CD8-positive, alpha-beta memory T cell (primary cell): Measurements from ENCODE around the gene FARS2. TPM values are rescaled to one million over a fixed set of nuclear protein-coding genes. Genes with fewer than 3 reads are reported as not detected.
A peak's percentile ranks its signal among the peaks of the same experiment; 100 is the strongest.

Source experiments
- CTCF ChIA-PET: fragments of 350-600 bp; sonication (Branson Sonifier 250); formaldehyde crosslinking; loops from one replicate; lab custom pipeline; 2021; ENCODE audit warnings: antibody characterized with exemption; lab: Charles Lee
- POLR2A ChIA-PET: fragments of 350-600 bp; sonication (Branson Sonifier 250); formaldehyde crosslinking; loops from one replicate; lab custom pipeline; 2021; ENCODE audit warnings: antibody characterized with exemption; lab: Charles Lee
- DNase-seq, 5 donors: peaks; one replicate each; pipeline versions ENCODE4 v3.0.0 to v3.0.0-alpha.2; 2020 to 2022; ENCODE audit warnings: mixed read lengths in 1 of 5
- H3K27ac ChIP-seq: one replicate; pipeline ENCODE4 v1.7.0; 2013; ENCODE audit warnings: low read depth, mild to moderate bottlenecking, low read length, moderate library complexity
- H3K27me3 ChIP-seq: 2 replicates; pipeline ENCODE4 v1.7.0; 2013; ENCODE audit warnings: low read length, mild to moderate bottlenecking; ENCODE audit not compliant: insufficient read depth, poor library complexity, severe bottlenecking
- H3K36me3 ChIP-seq: 2 replicates; pipeline ENCODE4 v1.7.0; 2013; ENCODE audit warnings: mild to moderate bottlenecking, low read length, moderate library complexity; ENCODE audit not compliant: insufficient read depth
- H3K4me1 ChIP-seq: 2 replicates; pipeline ENCODE4 v1.7.0; 2013; ENCODE audit warnings: mild to moderate bottlenecking, low read length, moderate library complexity; ENCODE audit not compliant: insufficient read depth
- H3K4me3 ChIP-seq: 2 replicates; pipeline ENCODE4 v1.7.0; 2013; ENCODE audit warnings: mild to moderate bottlenecking, low read length
- H3K9me3 ChIP-seq: 2 replicates; pipeline ENCODE4 v1.7.0; 2013; ENCODE audit warnings: mild to moderate bottlenecking, low read length
- H3K27ac Mint-ChIP-seq, 8 donors: one replicate each; pipeline ENCODE4 v1.8.0; 2020 to 2021; ENCODE audit warnings: mixed read lengths in 8 of 8, mild to moderate bottlenecking in 6 of 8, inconsistent platforms in 3 of 8, moderate library complexity in 3 of 8
- H3K27me3 Mint-ChIP-seq, 2 donors: one replicate each; pipeline ENCODE4 v1.8.0; 2020 to 2021; ENCODE audit warnings: mixed read lengths in 2 of 2, mild to moderate bottlenecking in 1 of 2, moderate library complexity in 1 of 2
- H3K36me3 Mint-ChIP-seq, 3 donors: one replicate each; pipeline ENCODE4 v1.8.0; 2020 to 2021; ENCODE audit warnings: mixed read lengths in 3 of 3, inconsistent platforms in 1 of 3, mild to moderate bottlenecking in 1 of 3
- H3K4me1 Mint-ChIP-seq, 3 donors: one replicate each; pipeline ENCODE4 v1.8.0; 2020 to 2021; ENCODE audit warnings: mixed read lengths in 3 of 3, inconsistent platforms in 1 of 3, mild to moderate bottlenecking in 1 of 3
- H3K4me3 Mint-ChIP-seq, 7 donors: one replicate each; pipeline ENCODE4 v1.8.0; 2020 to 2021; ENCODE audit warnings: mixed read lengths in 7 of 7, mild to moderate bottlenecking in 6 of 7, moderate library complexity in 4 of 7, inconsistent platforms in 2 of 7
- H3K9me3 Mint-ChIP-seq, 5 donors: one replicate each; pipeline ENCODE4 v1.8.0; 2020 to 2022; ENCODE audit warnings: mixed read lengths in 5 of 5, mild to moderate bottlenecking in 3 of 5, moderate library complexity in 2 of 5, inconsistent platforms in 1 of 5
- polyA plus RNA-seq: library from polyadenylated mRNA; unstranded; fragments of 300-500 nt; fragmentation: Illumina TruSeq; gene quantifications from one replicate; pipeline ENCODE4 v1.2.3, GENCODE V29; 2021
- total RNA-seq, 2 experiments: library from RNA; stranded (reverse); gene quantifications; one replicate each; pipeline ENCODE4 v1.2.3, GENCODE V29; 2021

Gene FARS2
- total and polyA plus RNA-seq, 3 experiments from 2014 or later: 24.5 to 26.0 (median 24.9) TPM

- Histone ChIP-seq H3K27ac (no peak overlapping the region), H3K4me3 (no peak overlapping the region), H3K36me3 (no peaks in the 10 kb centered on the region), H3K27me3 (no peaks in the 10 kb centered on the region), H3K4me1 (peaks cover 50% of the 10 kb centered on the region), H3K9me3 (no peaks in the 10 kb centered on the region)
- Mint-ChIP-seq H3K27me3 (no peaks in the 10 kb centered on the region), H3K4me1 (peaks cover 59 to 74% (median 60%) of the 10 kb centered on the region in 3 donors), H3K9me3 (no peaks in the 10 kb centered on the region), H3K27ac (peak overlapping the region; percentile 19 to 77 (median 50)), H3K36me3 (peaks cover 0 to 3% (median 0%) of the 10 kb centered on the region in 3 donors), H3K4me3 (peak overlapping the region; percentile 7 to 56 (median 47))
- peak in 1 of 5 donors; percentile 39 for DNase-seq
- ChIA-PET CTCF (interaction anchor here (0.8 to 1.8 kb wide), 2 partner anchors 11 to 48 kb away, joined by 3 to 5 read pairs; no protein-coding TSS in a partner anchor), POLR2A (interaction anchor here (0.6 kb wide), 1 partner anchor 1447 kb away, joined by 4 read pairs; no protein-coding TSS in a partner anchor)
These were observed 257.7 kb downstream of the FARS2 start for GRCh38 chr6:5518936-5519491.

DNA sequence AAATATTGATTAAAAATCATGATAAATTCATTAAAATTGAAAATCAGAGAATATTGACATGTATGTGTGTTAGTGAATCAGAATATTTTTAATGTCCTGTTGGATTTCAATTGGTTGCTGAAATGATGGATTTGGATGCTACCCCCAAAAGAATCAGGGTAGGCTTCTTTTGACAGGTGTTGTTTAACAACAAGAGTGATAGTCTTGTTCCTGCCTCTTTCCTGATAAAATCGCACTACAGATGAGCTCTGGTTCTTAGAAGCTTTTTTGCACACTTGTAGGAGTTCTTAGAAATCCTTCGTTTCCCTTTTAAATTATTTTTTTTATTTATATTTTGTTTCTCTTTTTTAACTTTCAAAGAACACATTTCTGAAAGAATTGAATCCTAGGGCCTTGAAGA lies 259.5 kb downstream of the FARS2 start:
- H3K4me1 Mint-ChIP-seq: peaks cover 59 to 74% (median 60%) of the 10 kb centered on the region in 3 donors
- H3K27me3 Mint-ChIP-seq: no peaks in the 10 kb centered on the region
- ChIA-PET POLR2A (no interaction called here), CTCF (no interaction called here)
- DNase-seq: no peak
- H3K4me3 Mint-ChIP-seq: no peak overlapping the region
- no peaks in the 10 kb centered on the region for H3K9me3 Mint-ChIP-seq
- peaks cover 50% of the 10 kb centered on the region for H3K4me1 ChIP-seq
- H3K27me3 ChIP-seq: no peaks in the 10 kb centered on the region
- peaks cover 0 to 3% (median 0%) of the 10 kb centered on the region in 3 donors for H3K36me3 Mint-ChIP-seq
- peak overlapping the region in 2 of 8 donors; percentile 34 to 66 for H3K27ac Mint-ChIP-seq
- H3K36me3 ChIP-seq: no peaks in the 10 kb centered on the region
- no peaks in the 10 kb centered on the region for H3K9me3 ChIP-seq
- H3K4me3 ChIP-seq: no peak overlapping the region
- no peak overlapping the region for H3K27ac ChIP-seq

GRCh38 chr6:5521322-5521721 lies 260.0 kb downstream of the FARS2 start:
- H3K27ac ChIP-seq: no peak overlapping the region
- peaks cover 0 to 3% (median 0%) of the 10 kb centered on the region in 3 donors for H3K36me3 Mint-ChIP-seq
- CTCF ChIA-PET: no interaction called here

GRCh38 chr6:5522147-5522546 lies 260.8 kb downstream of the FARS2 start:
- Histone ChIP-seq H3K27ac (no peak overlapping the region), H3K27me3 (no peaks in the 10 kb centered on the region), H3K9me3 (no peaks in the 10 kb centered on the region), H3K4me1 (peaks cover 45% of the 10 kb centered on the region), H3K4me3 (no peak overlapping the region), H3K36me3 (no peaks in the 10 kb centered on the region)
- Mint-ChIP-seq H3K27ac (peak overlapping the region in 6 of 8 donors; percentile 20 to 88 (median 72)), H3K27me3 (no peaks in the 10 kb centered on the region), H3K4me3 (peak overlapping the region in 2 of 7 donors; percentile 8 to 22), H3K4me1 (peaks cover 47 to 61% (median 51%) of the 10 kb centered on the region in 3 donors), H3K9me3 (no peaks in the 10 kb centered on the region), H3K36me3 (peaks cover 0 to 3% (median 0%) of the 10 kb centered on the region in 3 donors)
- DNase-seq: peak in 1 of 5 donors; percentile 14
- CTCF ChIA-PET: no interaction called here
- POLR2A ChIA-PET: no interaction called here

More at GRCh38 chr6:5521322-5521721, 260.0 kb downstream of the FARS2 start:
- peaks cover 50% of the 10 kb centered on the region for H3K4me1 ChIP-seq
- peaks cover 54 to 69% (median 56%) of the 10 kb centered on the region in 3 donors for H3K4me1 Mint-ChIP-seq
- no peaks in the 10 kb centered on the region for H3K36me3 ChIP-seq
- H3K4me3 Mint-ChIP-seq: peak overlapping the region in 3 of 7 donors; percentile 6 to 20 (median 6)
- H3K4me3 ChIP-seq: no peak overlapping the region
- DNase-seq: no peak
- POLR2A ChIA-PET: no interaction called here
- no peaks in the 10 kb centered on the region for H3K27me3 Mint-ChIP-seq
- no peaks in the 10 kb centered on the region for H3K9me3 ChIP-seq
- no peaks in the 10 kb centered on the region for H3K27me3 ChIP-seq
- no peaks in the 10 kb centered on the region for H3K9me3 Mint-ChIP-seq
- H3K27ac Mint-ChIP-seq: peak overlapping the region in 5 of 8 donors; percentile 29 to 66 (median 57)

DNA sequence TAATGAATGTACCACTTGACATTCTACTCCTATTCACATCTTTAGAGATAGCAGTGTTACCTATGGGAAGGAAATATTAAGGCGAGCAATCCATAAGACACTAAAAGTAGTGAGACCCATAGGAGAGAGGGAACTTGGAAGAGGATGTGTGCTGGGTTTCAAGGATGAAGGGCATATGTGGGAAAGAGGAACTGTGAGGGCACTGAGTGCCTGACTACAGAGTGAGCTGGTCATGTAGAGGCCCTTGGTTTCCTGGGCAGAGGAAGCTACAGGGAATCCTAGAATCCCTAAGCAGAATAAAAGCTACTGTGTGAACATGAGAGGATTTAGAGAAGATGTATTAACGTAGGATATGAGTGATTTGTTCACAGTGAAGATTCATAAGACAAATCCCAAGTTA lies 262.8 kb downstream of the FARS2 start:
- Mint-ChIP-seq H3K4me3 (no peak overlapping the region), H3K36me3 (peaks cover 0 to 7% (median 0%) of the 10 kb centered on the region in 3 donors), H3K27me3 (no peaks in the 10 kb centered on the region), H3K9me3 (no peaks in the 10 kb centered on the region), H3K4me1 (peaks cover 36 to 43% (median 37%) of the 10 kb centered on the region in 3 donors), H3K27ac (peak overlapping the region in 1 of 8 donors; percentile 10)
- CTCF ChIA-PET: no interaction called here
- DNase-seq: no peak
- Histone ChIP-seq H3K9me3 (no peaks in the 10 kb centered on the region), H3K27me3 (no peaks in the 10 kb centered on the region), H3K4me1 (peaks cover 28% of the 10 kb centered on the region), H3K27ac (no peak overlapping the region), H3K36me3 (no peaks in the 10 kb centered on the region), H3K4me3 (no peak overlapping the region)
- POLR2A ChIA-PET: no interaction called here

GRCh38 chr6:5525209-5525608 lies 263.9 kb downstream of the FARS2 start:
- no peaks in the 10 kb centered on the region for H3K36me3 ChIP-seq
- no peak overlapping the region for H3K27ac ChIP-seq
- H3K4me1 Mint-ChIP-seq: peaks cover 25 to 32% (median 28%) of the 10 kb centered on the region in 3 donors
- CTCF ChIA-PET: no interaction called here
- no peaks in the 10 kb centered on the region for H3K27me3 Mint-ChIP-seq
- H3K4me3 Mint-ChIP-seq: no peak overlapping the region
- H3K36me3 Mint-ChIP-seq: peaks cover 0 to 8% (median 0%) of the 10 kb centered on the region in 3 donors
- no peak overlapping the region for H3K27ac Mint-ChIP-seq
- peaks cover 17% of the 10 kb centered on the region for H3K4me1 ChIP-seq
- H3K27me3 ChIP-seq: no peaks in the 10 kb centered on the region
- H3K9me3 Mint-ChIP-seq: no peaks in the 10 kb centered on the region
- DNase-seq: no peak
- no peak overlapping the region for H3K4me3 ChIP-seq
- no peaks in the 10 kb centered on the region for H3K9me3 ChIP-seq
- POLR2A ChIA-PET: no interaction called here

GRCh38 chr6:5529015-5529414 lies 267.7 kb downstream of the FARS2 start:
- H3K27me3 Mint-ChIP-seq: no peaks in the 10 kb centered on the region
- Histone ChIP-seq H3K9me3 (no peaks in the 10 kb centered on the region), H3K36me3 (no peaks in the 10 kb centered on the region), H3K4me1 (no peaks in the 10 kb centered on the region), H3K27ac (no peak overlapping the region), H3K27me3 (no peaks in the 10 kb centered on the region), H3K4me3 (no peak overlapping the region)
- no peak overlapping the region for H3K4me3 Mint-ChIP-seq
- ChIA-PET POLR2A (no interaction called here), CTCF (interaction anchor here (1.9 kb wide), 1 partner anchor 9 kb away, joined by 5 read pairs; no protein-coding TSS in a partner anchor)
- no peaks in the 10 kb centered on the region for H3K9me3 Mint-ChIP-seq
- H3K36me3 Mint-ChIP-seq: peaks cover 0 to 14% (median 0%) of the 10 kb centered on the region in 3 donors
- no peak overlapping the region for H3K27ac Mint-ChIP-seq
- H3K4me1 Mint-ChIP-seq: peaks cover 0 to 1% (median 0%) of the 10 kb centered on the region in 3 donors
- DNase-seq: no peak

- no peak for DNase-seq
- no peaks in the 10 kb centered on the region for H3K36me3 ChIP-seq
- H3K4me1 ChIP-seq: no peaks in the 10 kb centered on the region
- no peaks in the 10 kb centered on the region for H3K9me3 ChIP-seq
- Mint-ChIP-seq H3K36me3 (peaks cover 5 to 19% (median 5%) of the 10 kb centered on the region in 3 donors), H3K9me3 (no peaks in the 10 kb centered on the region), H3K4me3 (no peak overlapping the region), H3K27me3 (no peaks in the 10 kb centered on the region), H3K4me1 (peaks cover 0 to 1% (median 0%) of the 10 kb centered on the region in 3 donors), H3K27ac (no peak overlapping the region)
- no peak overlapping the region for H3K27ac ChIP-seq
- ChIA-PET CTCF (interaction anchor here (1.9 kb wide), 1 partner anchor 10 kb away, joined by 5 read pairs; no protein-coding TSS in a partner anchor), POLR2A (no interaction called here)
- no peaks in the 10 kb centered on the region for H3K27me3 ChIP-seq
- H3K4me3 ChIP-seq: no peak overlapping the region
These were observed 268.4 kb downstream of the FARS2 start for GRCh38 chr6:5529733-5530132.
